Thyroid gland (tissue), 4 donors: ENCODE data around the gene C10orf71. TPM values are rescaled to one million over a fixed set of nuclear protein-coding genes. Genes with fewer than 3 reads are reported as not detected.

ENCODE experiments used
- DNase-seq, 2 donors: peaks; one replicate each; pipeline ENCODE4 v3.0.0-alpha.2; 2019
- H3K27ac ChIP-seq, 3 donors: fragments of 200-600 bp; sonication (generic); 1 replicate in 2 of 3; 2 replicates in 1 of 3; pipeline ENCODE4 v1.5.1; 2016 to 2019; ENCODE audit warnings: mild to moderate bottlenecking in 1 of 3, moderate library complexity in 1 of 3
- H3K27me3 ChIP-seq: fragments of 200-600 bp; sonication (generic); one replicate; pipeline ENCODE4 v1.5.1; 2019
- H3K36me3 ChIP-seq, 2 donors: fragments of 200-600 bp; sonication (generic); one replicate each; pipeline ENCODE4 v1.5.1; 2016 to 2019
- H3K4me1 ChIP-seq, 2 donors: fragments of 200-600 bp; sonication (generic); one replicate each; pipeline ENCODE4 v1.5.1; 2017 to 2019
- H3K4me3 ChIP-seq, 3 donors: fragments of 200-600 bp; sonication (generic); replicated peaks in 1 of 3; 1 replicate in 2 of 3; 2 replicates in 1 of 3; pipeline ENCODE4 v1.5.1; 2016; ENCODE audit warnings: mild to moderate bottlenecking in 1 of 3
- H3K9me3 ChIP-seq: fragments of 200-600 bp; sonication (generic); one replicate; pipeline ENCODE4 v1.5.1; 2017
- POLR2A ChIP-seq, 2 donors: fragments of 450-650 bp; IDR thresholded peaks; one replicate each; pipeline ENCODE4 v1.6.1; 2017; ENCODE audit warnings: antibody characterized with exemption in 2 of 2, mild to moderate bottlenecking in 2 of 2, moderate library complexity in 1 of 2
- WGBS, 2 donors: methylation state at CpG; one replicate each; pipeline ENCODE4 v1.1.5; 2017; 5-methylcytosine and 5-hydroxymethylcytosine counted together
- intact Hi-C: fragments of 100-400 bp; cut with DNase I; formaldehyde crosslinking; loops from one replicate; pipeline ENCODE4 v1.15.1; 2023
- total RNA-seq, 4 donors: library from RNA; depleted of rRNA; stranded (reverse); fragments of >200 nt; gene quantifications; one replicate each; pipeline ENCODE4 v1.2.3, GENCODE V29; 2016
- TF ChIP-seq, protein P1 (sequence below), 6 experiments: fragments of 200-600 bp in 3 of 6; fragments of 450-650 bp in 3 of 6; sonication (generic) in 3 of 6; IDR thresholded peaks; one replicate each; pipeline ENCODE4 v1.5.1; 2016 to 2019; ENCODE audit warnings: antibody characterized with exemption in 6 of 6, mild to moderate bottlenecking in 2 of 6, inconsistent platforms in 1 of 6, moderate library complexity in 1 of 6

The C10orf71 gene
- total RNA-seq, 4 donors from 2014 or later = not detected

DNA sequence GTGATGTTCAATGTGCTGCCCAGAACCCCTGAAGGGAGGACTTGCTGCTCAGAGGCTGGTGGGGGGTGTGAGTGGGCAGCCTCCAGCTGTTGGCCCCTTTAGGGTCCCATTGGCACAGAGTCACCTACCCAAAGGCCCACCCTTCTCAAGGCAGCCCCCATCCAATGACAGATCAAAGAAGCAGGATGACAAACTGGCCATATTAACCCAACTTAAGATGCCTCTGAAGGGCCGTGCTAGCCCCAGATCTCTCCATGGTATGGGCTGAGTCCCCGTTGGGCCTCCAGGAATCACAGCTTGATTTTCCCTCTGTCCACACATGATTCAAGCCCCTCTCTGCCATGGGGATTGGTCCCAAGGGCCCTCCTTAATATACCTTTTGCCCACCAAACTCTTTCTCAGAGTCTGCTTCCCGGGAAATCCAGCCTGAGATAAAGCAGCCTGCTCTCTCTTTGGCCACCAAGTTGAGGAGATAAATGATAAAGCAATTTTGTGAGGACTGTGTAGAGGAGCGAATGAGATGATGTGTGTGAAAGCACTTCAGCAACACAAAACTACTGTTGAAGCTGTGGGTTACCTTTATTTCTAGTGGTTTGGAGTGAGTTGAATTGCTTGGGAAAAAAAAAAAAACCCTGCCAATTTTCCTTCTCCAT, 38.2 kb upstream of the C10orf71 start:
- H3K27ac ChIP-seq = no peak overlapping the region
- H3K4me3 ChIP-seq = no peak overlapping the region
- intact Hi-C loops = no loop called here
- no peak for DNase-seq
- no peaks in the 10 kb centered on the region for H3K27me3 ChIP-seq
- no peaks in the 10 kb centered on the region for H3K9me3 ChIP-seq
- H3K36me3 ChIP-seq = no peaks in the 10 kb centered on the region
- 73 to 80% methylated on average over 4 of the region's 4 CpGs for WGBS, 2 donors
- no peaks in the 10 kb centered on the region for H3K4me1 ChIP-seq
- TF ChIP-seq, protein P1, sequence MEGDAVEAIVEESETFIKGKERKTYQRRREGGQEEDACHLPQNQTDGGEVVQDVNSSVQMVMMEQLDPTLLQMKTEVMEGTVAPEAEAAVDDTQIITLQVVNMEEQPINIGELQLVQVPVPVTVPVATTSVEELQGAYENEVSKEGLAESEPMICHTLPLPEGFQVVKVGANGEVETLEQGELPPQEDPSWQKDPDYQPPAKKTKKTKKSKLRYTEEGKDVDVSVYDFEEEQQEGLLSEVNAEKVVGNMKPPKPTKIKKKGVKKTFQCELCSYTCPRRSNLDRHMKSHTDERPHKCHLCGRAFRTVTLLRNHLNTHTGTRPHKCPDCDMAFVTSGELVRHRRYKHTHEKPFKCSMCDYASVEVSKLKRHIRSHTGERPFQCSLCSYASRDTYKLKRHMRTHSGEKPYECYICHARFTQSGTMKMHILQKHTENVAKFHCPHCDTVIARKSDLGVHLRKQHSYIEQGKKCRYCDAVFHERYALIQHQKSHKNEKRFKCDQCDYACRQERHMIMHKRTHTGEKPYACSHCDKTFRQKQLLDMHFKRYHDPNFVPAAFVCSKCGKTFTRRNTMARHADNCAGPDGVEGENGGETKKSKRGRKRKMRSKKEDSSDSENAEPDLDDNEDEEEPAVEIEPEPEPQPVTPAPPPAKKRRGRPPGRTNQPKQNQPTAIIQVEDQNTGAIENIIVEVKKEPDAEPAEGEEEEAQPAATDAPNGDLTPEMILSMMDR (IDR thresholded peaks at IDR 0.05) = no peak
- TF ChIP-seq POLR2A (IDR thresholded peaks at IDR 0.05) = no peak

DNA sequence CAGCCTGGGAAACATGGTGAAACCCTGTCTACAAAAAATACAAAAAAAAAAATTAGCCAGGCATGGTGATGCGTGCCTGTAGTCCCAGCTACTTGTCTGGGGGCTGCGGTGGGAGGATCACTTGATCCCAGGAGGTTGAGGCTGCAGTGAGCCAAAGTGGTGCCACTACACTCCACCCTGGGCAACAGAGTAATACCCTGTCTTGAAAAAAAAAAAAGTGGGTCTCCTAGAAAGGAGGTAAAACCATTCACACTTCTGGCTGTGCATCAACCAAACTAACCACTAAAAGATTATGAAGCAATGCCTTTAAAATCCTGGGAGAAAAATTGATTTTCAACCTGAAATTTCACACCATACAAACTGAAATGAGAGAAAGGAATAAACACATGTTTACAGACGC, 35.4 kb upstream of the C10orf71 start:
- DNase-seq = no peak
- intact Hi-C loops = no loop called here
- Histone ChIP-seq H3K4me1 (no peaks in the 10 kb centered on the region), H3K9me3 (no peaks in the 10 kb centered on the region), H3K27ac (no peak overlapping the region), H3K36me3 (no peaks in the 10 kb centered on the region), H3K27me3 (no peaks in the 10 kb centered on the region), H3K4me3 (no peak overlapping the region)
- no peak for TF ChIP-seq POLR2A (IDR thresholded peaks at IDR 0.05)
- 87 to 92% methylated on average over 3 of the region's 3 CpGs for WGBS, 2 donors

DNA sequence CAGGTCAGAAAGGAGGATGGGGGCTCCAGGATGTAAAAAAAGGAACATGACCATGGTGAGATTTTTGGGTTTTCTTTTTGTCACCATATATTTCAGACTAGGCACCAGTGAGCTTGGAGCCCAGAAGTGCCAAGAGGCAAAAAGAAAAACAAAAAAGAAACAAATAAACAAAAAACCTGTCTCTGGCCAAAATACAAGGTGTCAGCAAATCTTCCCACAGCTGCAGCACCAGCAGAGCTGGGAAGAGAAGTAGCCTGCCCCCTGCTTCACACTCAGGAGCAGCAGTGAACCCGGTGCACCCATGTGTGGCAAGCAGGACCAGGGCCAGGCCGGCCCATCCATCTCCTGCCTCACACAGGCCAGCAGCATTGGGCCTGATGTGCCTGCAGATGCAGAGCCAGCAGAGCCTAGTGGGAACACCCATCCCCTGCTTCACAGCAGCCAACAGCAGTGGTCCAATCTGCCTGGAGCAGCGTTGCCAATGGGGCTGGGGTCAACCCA, 34.7 kb upstream of the C10orf71 start:
- H3K27me3 ChIP-seq = no peaks in the 10 kb centered on the region
- no peak for TF ChIP-seq POLR2A (IDR thresholded peaks at IDR 0.05)
- TF ChIP-seq, protein P1 (IDR thresholded peaks at IDR 0.05) = no peak
- no peaks in the 10 kb centered on the region for H3K9me3 ChIP-seq
- no peaks in the 10 kb centered on the region for H3K4me1 ChIP-seq
- WGBS, 2 donors = 77 to 93% methylated on average over 2 to 3 of the region's 3 CpGs
- DNase-seq = no peak
- no peaks in the 10 kb centered on the region for H3K36me3 ChIP-seq
- H3K27ac ChIP-seq = no peak overlapping the region
- H3K4me3 ChIP-seq = no peak overlapping the region
- intact Hi-C loops = no loop called here

DNA sequence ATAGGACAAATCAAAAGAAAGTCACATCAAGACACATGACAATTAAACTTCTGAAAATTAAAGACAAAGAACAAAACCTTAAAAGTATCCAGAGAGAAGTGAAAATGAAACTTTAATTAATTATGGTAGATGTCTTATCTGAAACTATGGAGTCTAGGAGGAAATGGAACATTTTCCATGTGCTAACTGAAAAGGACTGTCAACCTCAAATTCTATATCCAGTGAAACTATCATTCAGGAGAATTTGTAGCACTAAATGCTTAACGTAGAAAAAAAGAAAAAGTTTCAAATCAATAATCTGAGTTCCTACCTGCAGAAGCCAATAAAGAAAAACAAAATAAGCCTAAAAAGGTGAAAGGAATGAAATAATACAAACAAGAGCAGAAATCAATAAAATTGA, 33.1 kb upstream of the C10orf71 start:
- WGBS, 2 donors = 94 to 95% methylated on average over 1 of the region's 1 CpG
- Histone ChIP-seq H3K27me3 (no peaks in the 10 kb centered on the region), H3K27ac (no peak overlapping the region), H3K4me1 (no peaks in the 10 kb centered on the region), H3K4me3 (no peak overlapping the region), H3K36me3 (no peaks in the 10 kb centered on the region), H3K9me3 (no peaks in the 10 kb centered on the region)
- no peak for TF ChIP-seq POLR2A (IDR thresholded peaks at IDR 0.05)
- TF ChIP-seq, protein P1 (IDR thresholded peaks at IDR 0.05) = no peak
- intact Hi-C loops = no loop called here
- no peak for DNase-seq

DNA sequence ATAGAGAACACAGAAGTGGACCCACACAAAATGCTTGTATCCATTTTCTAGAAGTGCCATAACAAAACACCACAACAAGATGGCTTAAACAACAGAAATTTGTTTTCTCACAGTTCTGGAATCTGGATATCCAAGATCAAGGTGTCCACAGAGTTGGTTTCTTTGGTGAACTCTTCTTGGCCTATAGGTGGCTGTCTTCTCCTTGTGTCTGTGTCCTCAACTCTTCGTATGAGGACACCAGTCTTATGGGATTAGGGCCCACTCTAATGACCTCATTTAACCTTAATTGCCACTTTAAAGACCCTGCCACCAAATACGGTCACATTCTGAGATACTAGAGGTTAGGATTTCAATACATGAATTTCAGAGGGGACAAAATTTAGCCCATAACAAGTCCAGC, 30.8 kb upstream of the C10orf71 start:
- no peak for TF ChIP-seq POLR2A (IDR thresholded peaks at IDR 0.05)
- TF ChIP-seq, protein P1 (IDR thresholded peaks at IDR 0.05) = no peak
- DNase-seq = no peak
- Histone ChIP-seq H3K36me3 (no peaks in the 10 kb centered on the region), H3K4me3 (no peak overlapping the region), H3K27me3 (no peaks in the 10 kb centered on the region), H3K4me1 (peaks cover 0 to 12% of the 10 kb centered on the region in 2 donors), H3K9me3 (no peaks in the 10 kb centered on the region), H3K27ac (no peak overlapping the region)
- intact Hi-C loops = no loop called here
- 74 to 77% methylated on average over 2 of the region's 2 CpGs for WGBS, 2 donors
